Measurements from ENCODE around the gene BRAP.

- TF ChIP-seq CTCF (IDR thresholded peaks at IDR 0.05) (no peak), EP300 (IDR thresholded peaks at IDR 0.05) (no peak)
Measured at GRCh38 chr12:111635524-111635923, 50.2 kb downstream of the BRAP start.
